ENCODE data around the gene PPL. TPM values are rescaled to one million over a fixed set of nuclear protein-coding genes. Genes with fewer than 3 reads are reported as not detected.
A peak's percentile ranks its signal among the peaks of the same experiment; 100 is the strongest.

The PPL gene
- total RNA-seq, 1 donor, result 27.1 TPM

DNA sequence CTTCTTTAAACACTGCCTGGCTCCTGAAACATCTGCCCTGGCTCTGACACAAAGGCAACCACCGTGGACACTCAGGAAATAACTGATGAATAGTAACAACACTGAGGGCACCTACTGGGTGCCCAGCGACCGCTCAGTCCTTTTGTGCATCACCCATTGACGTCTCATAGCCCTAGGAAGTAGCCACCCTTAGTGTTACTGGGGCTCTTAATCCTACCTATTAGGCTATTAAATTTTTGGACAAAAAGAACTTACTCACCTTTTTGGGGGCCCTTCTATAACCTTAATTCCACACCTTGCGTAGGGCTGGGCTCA is 11.7 kb downstream of the PPL start:
- Histone ChIP-seq H3K4me2 (ENCODE audit: insufficient read depth, low read length) (no peak overlapping the region), H3K36me3 (ENCODE audit: insufficient read depth, low read length) (no peaks in the 10 kb centered on the region), H3K9me3 (ENCODE audit: low read depth, low read length) (peaks cover 6% of the 10 kb centered on the region), H3K27ac (ENCODE audit: low read depth, low read length) (no peak overlapping the region), H3K79me2 (ENCODE audit: insufficient read depth, low read length) (no peaks in the 10 kb centered on the region), H3K27me3 (ENCODE audit: insufficient read depth, low read length) (peaks cover 34% of the 10 kb centered on the region), H2AFZ (ENCODE audit: low read length) (no peak overlapping the region), H3K4me1 (ENCODE audit: insufficient read depth, low read length) (no peaks in the 10 kb centered on the region), H4K20me1 (ENCODE audit: insufficient read depth, low read length) (no peaks in the 10 kb centered on the region), H3K4me3 (ENCODE audit: insufficient read depth, low read length) (no peak overlapping the region)
- DNase-seq (ENCODE audit: insufficient read length, low spot score, missing footprints), result peak; percentile 19
- TF ChIP-seq, protein P1, sequence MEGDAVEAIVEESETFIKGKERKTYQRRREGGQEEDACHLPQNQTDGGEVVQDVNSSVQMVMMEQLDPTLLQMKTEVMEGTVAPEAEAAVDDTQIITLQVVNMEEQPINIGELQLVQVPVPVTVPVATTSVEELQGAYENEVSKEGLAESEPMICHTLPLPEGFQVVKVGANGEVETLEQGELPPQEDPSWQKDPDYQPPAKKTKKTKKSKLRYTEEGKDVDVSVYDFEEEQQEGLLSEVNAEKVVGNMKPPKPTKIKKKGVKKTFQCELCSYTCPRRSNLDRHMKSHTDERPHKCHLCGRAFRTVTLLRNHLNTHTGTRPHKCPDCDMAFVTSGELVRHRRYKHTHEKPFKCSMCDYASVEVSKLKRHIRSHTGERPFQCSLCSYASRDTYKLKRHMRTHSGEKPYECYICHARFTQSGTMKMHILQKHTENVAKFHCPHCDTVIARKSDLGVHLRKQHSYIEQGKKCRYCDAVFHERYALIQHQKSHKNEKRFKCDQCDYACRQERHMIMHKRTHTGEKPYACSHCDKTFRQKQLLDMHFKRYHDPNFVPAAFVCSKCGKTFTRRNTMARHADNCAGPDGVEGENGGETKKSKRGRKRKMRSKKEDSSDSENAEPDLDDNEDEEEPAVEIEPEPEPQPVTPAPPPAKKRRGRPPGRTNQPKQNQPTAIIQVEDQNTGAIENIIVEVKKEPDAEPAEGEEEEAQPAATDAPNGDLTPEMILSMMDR (IDR thresholded peaks at IDR 0.05; ENCODE audit: extremely low read depth, low read depth, low read length), result no peak

DNA sequence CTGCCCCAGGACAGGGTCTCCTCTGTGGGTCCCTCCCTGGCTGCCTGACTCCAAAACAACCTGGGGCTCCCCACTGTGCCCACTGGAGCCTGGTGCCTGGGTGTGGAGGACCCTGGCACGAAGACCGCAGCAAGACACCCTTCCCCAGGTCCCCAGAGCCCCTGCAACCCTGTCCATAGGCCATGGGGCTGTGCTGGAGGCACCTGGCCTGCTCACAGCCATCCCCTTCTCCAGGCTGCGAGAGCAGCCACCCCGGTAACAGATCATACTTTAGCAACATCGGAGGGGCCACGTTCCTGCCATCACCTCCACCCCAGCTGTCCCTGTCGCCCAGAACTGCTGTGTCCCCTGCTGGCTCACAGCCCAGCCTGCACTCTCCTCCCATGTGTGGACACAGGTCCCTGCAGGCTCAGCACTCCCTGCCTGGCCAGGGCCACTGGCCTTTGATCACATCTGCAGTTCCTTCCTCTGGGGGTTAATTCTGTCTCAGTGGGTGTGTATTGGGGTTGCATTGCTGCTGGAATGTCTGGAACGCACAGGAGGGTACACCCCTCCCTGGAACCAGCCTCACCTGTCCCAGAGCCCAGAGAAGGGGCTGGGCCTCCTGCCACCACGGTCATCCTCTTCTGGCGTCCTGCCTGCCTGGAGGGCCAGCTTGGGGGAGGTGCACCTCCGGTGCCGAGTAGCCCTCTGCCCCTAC is 12.2 kb downstream of the PPL start:
- H3K36me3 ChIP-seq (ENCODE audit: insufficient read depth, low read length), result no peaks in the 10 kb centered on the region
- H3K79me2 ChIP-seq (ENCODE audit: insufficient read depth, low read length), result no peaks in the 10 kb centered on the region
- H4K20me1 ChIP-seq (ENCODE audit: insufficient read depth, low read length), result no peaks in the 10 kb centered on the region
- no peak overlapping the region for H2AFZ ChIP-seq (ENCODE audit: low read length)
- TF ChIP-seq, protein P1 (IDR thresholded peaks at IDR 0.05; ENCODE audit: extremely low read depth, low read depth, low read length), result no peak
- no peaks in the 10 kb centered on the region for H3K4me1 ChIP-seq (ENCODE audit: insufficient read depth, low read length)
- no peak overlapping the region for H3K27ac ChIP-seq (ENCODE audit: low read depth, low read length)
- H3K4me2 ChIP-seq (ENCODE audit: insufficient read depth, low read length), result no peak overlapping the region
- H3K27me3 ChIP-seq (ENCODE audit: insufficient read depth, low read length), result peaks cover 32% of the 10 kb centered on the region
- DNase-seq (ENCODE audit: insufficient read length, low spot score, missing footprints), result peak; percentile 73
- H3K4me3 ChIP-seq (ENCODE audit: insufficient read depth, low read length), result no peak overlapping the region
- H3K9me3 ChIP-seq (ENCODE audit: low read depth, low read length), result peaks cover 6% of the 10 kb centered on the region

DNA sequence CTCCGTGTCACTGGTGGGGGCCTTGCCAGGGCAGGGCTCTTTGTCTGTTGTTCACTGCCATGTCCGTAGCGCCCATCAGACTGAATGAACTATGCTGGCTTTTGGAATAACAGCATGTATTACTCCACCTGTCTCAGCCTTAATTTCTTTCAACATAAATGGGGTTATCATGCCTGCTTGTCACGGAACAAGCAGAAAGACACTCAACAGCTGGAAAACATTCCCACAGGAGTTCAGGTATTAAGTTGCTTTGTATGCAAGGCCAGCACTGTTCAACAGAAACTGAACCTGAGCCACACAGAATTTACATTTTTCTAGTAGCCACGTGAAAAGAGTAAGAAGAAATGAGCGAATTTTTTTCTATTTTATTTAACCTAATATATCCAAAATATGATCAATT is 13.1 kb downstream of the PPL start:
- no peak overlapping the region for H3K4me2 ChIP-seq (ENCODE audit: insufficient read depth, low read length)
- TF ChIP-seq, protein P1 (IDR thresholded peaks at IDR 0.05; ENCODE audit: extremely low read depth, low read depth, low read length), result no peak
- no peak for DNase-seq (ENCODE audit: insufficient read length, low spot score, missing footprints)
- H3K4me3 ChIP-seq (ENCODE audit: insufficient read depth, low read length), result no peak overlapping the region
- no peak overlapping the region for H2AFZ ChIP-seq (ENCODE audit: low read length)
- peaks cover 6% of the 10 kb centered on the region for H3K9me3 ChIP-seq (ENCODE audit: low read depth, low read length)
- H3K27ac ChIP-seq (ENCODE audit: low read depth, low read length), result no peak overlapping the region
- H3K27me3 ChIP-seq (ENCODE audit: insufficient read depth, low read length), result peaks cover 35% of the 10 kb centered on the region
- no peaks in the 10 kb centered on the region for H3K36me3 ChIP-seq (ENCODE audit: insufficient read depth, low read length)
- no peaks in the 10 kb centered on the region for H3K79me2 ChIP-seq (ENCODE audit: insufficient read depth, low read length)
- H3K4me1 ChIP-seq (ENCODE audit: insufficient read depth, low read length), result no peaks in the 10 kb centered on the region
- no peaks in the 10 kb centered on the region for H4K20me1 ChIP-seq (ENCODE audit: insufficient read depth, low read length)

DNA sequence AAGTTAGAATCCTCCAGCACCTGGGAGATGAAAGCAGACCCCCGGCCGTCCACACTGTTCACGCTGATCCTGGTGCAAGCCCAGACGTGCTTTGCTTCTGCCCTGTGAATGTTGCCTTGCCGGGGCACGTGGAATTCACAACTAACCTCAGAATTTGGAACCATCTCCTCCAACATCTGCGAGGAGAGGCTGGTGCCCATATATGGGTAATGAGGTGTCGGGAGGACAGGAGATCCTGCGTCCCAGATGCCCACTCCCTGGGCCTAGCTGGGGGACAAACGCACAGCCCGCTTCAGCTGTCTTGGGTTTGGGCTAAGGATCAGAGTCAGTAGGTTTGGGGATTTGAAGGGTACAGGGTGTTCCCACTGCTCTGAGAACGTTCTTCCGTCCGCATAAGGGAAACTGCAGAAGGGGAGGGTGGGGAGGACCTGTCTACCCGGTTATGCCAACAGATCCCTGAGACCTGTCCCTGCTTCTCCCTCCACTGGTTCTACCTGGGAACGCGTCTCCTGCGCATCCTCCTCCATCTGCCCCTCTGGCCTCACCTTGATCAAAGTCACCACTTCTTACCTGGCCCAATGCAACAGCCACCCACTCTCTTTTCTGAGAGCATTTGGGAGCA is 14.1 kb downstream of the PPL start:
- peaks cover 6% of the 10 kb centered on the region for H3K9me3 ChIP-seq (ENCODE audit: low read depth, low read length)
- peaks cover 35% of the 10 kb centered on the region for H3K27me3 ChIP-seq (ENCODE audit: insufficient read depth, low read length)
- H3K4me2 ChIP-seq (ENCODE audit: insufficient read depth, low read length), result no peak overlapping the region
- TF ChIP-seq, protein P1 (IDR thresholded peaks at IDR 0.05; ENCODE audit: extremely low read depth, low read depth, low read length), result no peak
- H2AFZ ChIP-seq (ENCODE audit: low read length), result no peak overlapping the region
- DNase-seq (ENCODE audit: insufficient read length, low spot score, missing footprints), result peak; percentile 35
- no peaks in the 10 kb centered on the region for H3K4me1 ChIP-seq (ENCODE audit: insufficient read depth, low read length)
- no peaks in the 10 kb centered on the region for H3K79me2 ChIP-seq (ENCODE audit: insufficient read depth, low read length)
- no peaks in the 10 kb centered on the region for H4K20me1 ChIP-seq (ENCODE audit: insufficient read depth, low read length)
- H3K36me3 ChIP-seq (ENCODE audit: insufficient read depth, low read length), result no peaks in the 10 kb centered on the region
- H3K27ac ChIP-seq (ENCODE audit: low read depth, low read length), result no peak overlapping the region
- no peak overlapping the region for H3K4me3 ChIP-seq (ENCODE audit: insufficient read depth, low read length)
